GM23248 (cell line): ENCODE data around the gene DTNA. TPM values are rescaled to one million over a fixed set of nuclear protein-coding genes. Genes with fewer than 3 reads are reported as not detected.
A peak's percentile ranks its signal among the peaks of the same experiment; 100 is the strongest.

Experiments used
- DNase-seq: peaks from one replicate; pipeline ENCODE4 v3.0.0-alpha.2; 2015
- H2AFZ ChIP-seq: fragments of 200-600 bp; sonication (generic); 2 replicates; pipeline ENCODE4 v1.6.1; 2016; ENCODE audit warnings: antibody characterized with exemption
- H3F3A ChIP-seq: fragments of 200-600 bp; sonication (generic); 2 replicates; pipeline ENCODE4 v1.6.1; 2016; ENCODE audit warnings: mild to moderate bottlenecking, antibody characterized with exemption, mixed run types; ENCODE audit not compliant: insufficient read depth
- H3K27ac ChIP-seq: fragments of 200-600 bp; sonication (generic); 2 replicates; pipeline ENCODE4 v1.5.1; 2016; ENCODE audit warnings: mild to moderate bottlenecking
- H3K27me3 ChIP-seq: fragments of 200-600 bp; sonication (generic); replicated peaks from 2 replicates; pipeline ENCODE4 v1.6.1; 2016; ENCODE audit warnings: mild to moderate bottlenecking; ENCODE audit not compliant: insufficient read depth
- H3K36me3 ChIP-seq: fragments of 200-600 bp; sonication (generic); 2 replicates; pipeline ENCODE4 v1.6.1; 2016; ENCODE audit warnings: low read depth, mild to moderate bottlenecking
- H3K4me1 ChIP-seq: fragments of 200-600 bp; sonication (generic); 2 replicates; pipeline ENCODE4 v1.6.1; 2016; ENCODE audit warnings: mild to moderate bottlenecking; ENCODE audit not compliant: insufficient read depth
- H3K4me2 ChIP-seq: fragments of 200-600 bp; sonication (generic); one replicate; pipeline ENCODE4 v1.6.1; 2016; ENCODE audit warnings: mild to moderate bottlenecking; ENCODE audit not compliant: unreplicated experiment
- H3K4me3 ChIP-seq: fragments of 200-600 bp; sonication (generic); 2 replicates; pipeline ENCODE4 v1.5.1; 2016; ENCODE audit warnings: mild to moderate bottlenecking
- H3K79me2 ChIP-seq: fragments of 200-600 bp; sonication (generic); 2 replicates; pipeline ENCODE4 v1.6.1; 2016; ENCODE audit warnings: mild to moderate bottlenecking; ENCODE audit not compliant: insufficient read depth
- H3K9ac ChIP-seq: fragments of 200-600 bp; sonication (generic); 2 replicates; pipeline ENCODE4 v1.6.1; 2016; ENCODE audit warnings: mild to moderate bottlenecking
- H3K9me2 ChIP-seq: fragments of 200-600 bp; sonication (generic); 2 replicates; pipeline ENCODE4 v1.6.1; 2016; ENCODE audit warnings: mixed run types, mild to moderate bottlenecking, moderate library complexity; ENCODE audit not compliant: insufficient read depth
- H3K9me3 ChIP-seq: fragments of 200-600 bp; sonication (generic); one replicate; pipeline ENCODE4 v1.6.1; 2017; ENCODE audit warnings: low read depth
- H4K20me1 ChIP-seq: fragments of 200-600 bp; sonication (generic); 2 replicates; pipeline ENCODE4 v1.6.0; 2016; ENCODE audit not compliant: insufficient read depth
- EZH2 ChIP-seq: fragments of 200-600 bp; sonication (generic); IDR thresholded peaks from 2 replicates; pipeline ENCODE4 v1.6.1; 2018; ENCODE audit warnings: antibody characterized with exemption, mild to moderate bottlenecking; ENCODE audit not compliant: insufficient read depth, poor library complexity, severe bottlenecking
- EZH2phosphoT487 ChIP-seq: fragments of 200-600 bp; sonication (generic); IDR thresholded peaks from 2 replicates; pipeline ENCODE4 v1.6.1; 2018; ENCODE audit warnings: antibody characterized with exemption, moderate library complexity, mild to moderate bottlenecking, low read depth; ENCODE audit not compliant: insufficient read depth
- WGBS, 2 experiments: methylation state at CpG; one replicate each; pipeline ENCODE4 v1.1.6; 2015 to 2017; ENCODE audit warnings: low lambda C conversion rate in 2 of 2, low coverage in 1 of 2; ENCODE audit errors: missing lambda C conversion rate in 2 of 2; 5-methylcytosine and 5-hydroxymethylcytosine counted together
- in situ Hi-C: fragments of 300-500 bp; cut with MboI; formaldehyde crosslinking; loops from 2 replicates; pipeline ENCODE4 v1.15.0; 2020
- polyA plus RNA-seq: library from polyadenylated mRNA; unstranded; fragments of >200 nt; fragmentation: Nextera tagmentation; extraction: Ambion mirVana; gene quantifications from 2 replicates; pipeline ENCODE4 v1.2.1, GENCODE V29; 2016
- total RNA-seq: library from RNA; depleted of rRNA; stranded (reverse); fragments of >200 nt; shearing (Covaris generic); gene quantifications from 2 replicates; pipeline ENCODE4 v1.2.3, GENCODE V29; 2014

Gene DTNA
- total and polyA plus RNA-seq, 2 experiments from 2014 or later, result 4.2 to 5.5 TPM

- Histone ChIP-seq H3K36me3 (no peaks in the 10 kb centered on the region), H3K79me2 (no peaks in the 10 kb centered on the region), H3K9me2 (no peaks in the 10 kb centered on the region), H3K9me3 (no peaks in the 10 kb centered on the region), H3K4me1 (no peaks in the 10 kb centered on the region), H3K9ac (no peak overlapping the region), H3F3A (no peaks in the 10 kb centered on the region), H3K27me3 (no peaks in the 10 kb centered on the region), H2AFZ (no peak overlapping the region), H3K27ac (no peak overlapping the region), H3K4me2 (no peak overlapping the region), H4K20me1 (no peaks in the 10 kb centered on the region), H3K4me3 (no peak overlapping the region)
- 88 to 95% methylated on average over 3 of the region's 3 CpGs for WGBS, 2 experiments
- no peak for DNase-seq
- in situ Hi-C loops, result no loop called here
- TF ChIP-seq EZH2phosphoT487 (no peak), EZH2 (no peak)
These were observed 138.6 kb downstream of the DTNA start for GRCh38 chr18:34848695-34849094.

GRCh38 chr18:34857320-34857719 lies 147.2 kb downstream of the DTNA start:
- H3K27ac ChIP-seq, result no peak overlapping the region
- H4K20me1 ChIP-seq, result no peaks in the 10 kb centered on the region
- H3K9ac ChIP-seq, result no peak overlapping the region
- H2AFZ ChIP-seq, result no peak overlapping the region
- no peaks in the 10 kb centered on the region for H3F3A ChIP-seq
- no peaks in the 10 kb centered on the region for H3K36me3 ChIP-seq
- H3K79me2 ChIP-seq, result no peaks in the 10 kb centered on the region
- no peak overlapping the region for H3K4me2 ChIP-seq
- in situ Hi-C loops, result no loop called here
- WGBS, 2 experiments, result 62 to 82% methylated on average over 3 of the region's 3 CpGs
- DNase-seq, result peak; percentile 9
- no peaks in the 10 kb centered on the region for H3K27me3 ChIP-seq
- H3K9me3 ChIP-seq, result no peaks in the 10 kb centered on the region
- no peaks in the 10 kb centered on the region for H3K4me1 ChIP-seq
- TF ChIP-seq EZH2phosphoT487 (no peak), EZH2 (no peak)
- H3K4me3 ChIP-seq, result no peak overlapping the region
- H3K9me2 ChIP-seq, result no peaks in the 10 kb centered on the region

GRCh38 chr18:34858188-34858587 lies 148.1 kb downstream of the DTNA start:
- in situ Hi-C loops, result no loop called here
- WGBS, 2 experiments, result 95 to 99% methylated on average over 5 of the region's 5 CpGs

GRCh38 chr18:34859496-34859895 lies 149.4 kb downstream of the DTNA start:
- H3K27me3 ChIP-seq, result no peaks in the 10 kb centered on the region
- no peaks in the 10 kb centered on the region for H3K4me1 ChIP-seq
- no peak for TF ChIP-seq EZH2
- TF ChIP-seq EZH2phosphoT487, result no peak
- no peaks in the 10 kb centered on the region for H4K20me1 ChIP-seq
- no peaks in the 10 kb centered on the region for H3F3A ChIP-seq
- H2AFZ ChIP-seq, result no peak overlapping the region
- no peak overlapping the region for H3K4me3 ChIP-seq
- DNase-seq, result no peak
- no peak overlapping the region for H3K4me2 ChIP-seq
- no peaks in the 10 kb centered on the region for H3K9me2 ChIP-seq
- no peaks in the 10 kb centered on the region for H3K9me3 ChIP-seq
- 94 to 96% methylated on average over 7 of the region's 7 CpGs for WGBS, 2 experiments
- in situ Hi-C loops, result no loop called here
- H3K36me3 ChIP-seq, result no peaks in the 10 kb centered on the region
- H3K79me2 ChIP-seq, result no peaks in the 10 kb centered on the region
- no peak overlapping the region for H3K27ac ChIP-seq
- no peak overlapping the region for H3K9ac ChIP-seq

More at GRCh38 chr18:34858188-34858587, 148.1 kb downstream of the DTNA start:
- H3K79me2 ChIP-seq, result no peaks in the 10 kb centered on the region
- TF ChIP-seq EZH2 (no peak), EZH2phosphoT487 (no peak)
- no peak overlapping the region for H2AFZ ChIP-seq
- H3F3A ChIP-seq, result no peaks in the 10 kb centered on the region
- no peak overlapping the region for H3K9ac ChIP-seq
- no peaks in the 10 kb centered on the region for H4K20me1 ChIP-seq
- no peaks in the 10 kb centered on the region for H3K4me1 ChIP-seq
- H3K9me3 ChIP-seq, result no peaks in the 10 kb centered on the region
- no peaks in the 10 kb centered on the region for H3K27me3 ChIP-seq
- no peaks in the 10 kb centered on the region for H3K36me3 ChIP-seq
- no peak overlapping the region for H3K4me3 ChIP-seq
- H3K27ac ChIP-seq, result no peak overlapping the region
- H3K4me2 ChIP-seq, result no peak overlapping the region
- H3K9me2 ChIP-seq, result no peaks in the 10 kb centered on the region
- no peak for DNase-seq

- no peaks in the 10 kb centered on the region for H3K4me1 ChIP-seq
- H3K9ac ChIP-seq, result no peak overlapping the region
- H2AFZ ChIP-seq, result no peak overlapping the region
- no peaks in the 10 kb centered on the region for H3K79me2 ChIP-seq
- no peak overlapping the region for H3K4me3 ChIP-seq
- DNase-seq, result no peak
- in situ Hi-C loops, result no loop called here
- H3K9me2 ChIP-seq, result no peaks in the 10 kb centered on the region
- TF ChIP-seq EZH2 (no peak), EZH2phosphoT487 (no peak)
- no peaks in the 10 kb centered on the region for H3K9me3 ChIP-seq
- H3K36me3 ChIP-seq, result no peaks in the 10 kb centered on the region
- H3K4me2 ChIP-seq, result no peak overlapping the region
- no peaks in the 10 kb centered on the region for H3K27me3 ChIP-seq
- 81 to 84% methylated on average over 3 of the region's 3 CpGs for WGBS, 2 experiments
- no peak overlapping the region for H3K27ac ChIP-seq
- H3F3A ChIP-seq, result no peaks in the 10 kb centered on the region
- no peaks in the 10 kb centered on the region for H4K20me1 ChIP-seq
These were observed 152.5 kb downstream of the DTNA start for GRCh38 chr18:34862561-34862960.
